Nephron (organoid): ENCODE results near the gene AS3MT.

Experiments used
- H3K27ac Mint-ChIP-seq, 3 experiments: 2 replicates each; pipeline ENCODE4 v1.8.0; 2020; ENCODE audit warnings: mixed read lengths in 3 of 3, mild to moderate bottlenecking in 2 of 3, moderate library complexity in 1 of 3
- H3K27me3 Mint-ChIP-seq: 2 replicates; pipeline ENCODE4 v1.8.0; 2021; ENCODE audit warnings: low read depth, mild to moderate bottlenecking, moderate library complexity, mixed read lengths
- H3K36me3 Mint-ChIP-seq: 2 replicates; pipeline ENCODE4 v1.8.0; 2020; ENCODE audit warnings: low read depth, mixed read lengths
- H3K4me1 Mint-ChIP-seq: 2 replicates; pipeline ENCODE4 v1.8.0; 2020; ENCODE audit warnings: mixed read lengths
- H3K4me3 Mint-ChIP-seq, 3 experiments: 2 replicates each; pipeline ENCODE4 v1.8.0; 2020; ENCODE audit warnings: mild to moderate bottlenecking in 3 of 3, mixed read lengths in 3 of 3, moderate library complexity in 2 of 3
- H3K9me3 Mint-ChIP-seq: 2 replicates; pipeline ENCODE4 v1.8.0; 2020; ENCODE audit warnings: mixed read lengths
- TF ChIP-seq, protein P1 (sequence below), 3 experiments: fragments of 200-600 bp; sonication (generic); IDR thresholded peaks; one replicate each; pipeline ENCODE4 v1.5.0; 2021; ENCODE audit warnings: antibody characterized with exemption in 3 of 3; ENCODE audit not compliant: unreplicated experiment in 3 of 3

Gene AS3MT

DNA sequence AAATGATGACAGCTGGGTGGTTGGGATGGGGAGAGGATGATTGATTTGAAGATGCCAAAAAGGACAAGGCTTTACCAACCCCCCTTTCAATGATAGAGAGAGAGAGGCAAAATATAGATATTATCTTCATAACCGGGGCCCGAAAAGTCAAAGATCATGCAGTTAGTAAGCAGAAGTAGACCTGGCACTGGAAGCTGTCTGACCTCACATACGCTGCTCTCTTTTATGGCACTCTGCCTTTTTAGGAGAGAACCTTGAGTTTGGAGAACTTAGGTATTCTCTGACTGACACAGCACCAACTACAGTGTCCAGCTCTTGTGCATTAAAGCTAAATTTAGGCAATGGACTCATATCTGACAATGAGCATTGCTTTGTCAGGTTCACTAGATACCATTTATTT, 79.5 kb downstream of the AS3MT start:
- Mint-ChIP-seq H3K27me3 (no peaks in the 10 kb centered on the region), H3K36me3 (no peaks in the 10 kb centered on the region), H3K4me3 (no peak overlapping the region), H3K27ac (no peak overlapping the region), H3K9me3 (no peaks in the 10 kb centered on the region), H3K4me1 (no peaks in the 10 kb centered on the region)
- TF ChIP-seq, protein P1, sequence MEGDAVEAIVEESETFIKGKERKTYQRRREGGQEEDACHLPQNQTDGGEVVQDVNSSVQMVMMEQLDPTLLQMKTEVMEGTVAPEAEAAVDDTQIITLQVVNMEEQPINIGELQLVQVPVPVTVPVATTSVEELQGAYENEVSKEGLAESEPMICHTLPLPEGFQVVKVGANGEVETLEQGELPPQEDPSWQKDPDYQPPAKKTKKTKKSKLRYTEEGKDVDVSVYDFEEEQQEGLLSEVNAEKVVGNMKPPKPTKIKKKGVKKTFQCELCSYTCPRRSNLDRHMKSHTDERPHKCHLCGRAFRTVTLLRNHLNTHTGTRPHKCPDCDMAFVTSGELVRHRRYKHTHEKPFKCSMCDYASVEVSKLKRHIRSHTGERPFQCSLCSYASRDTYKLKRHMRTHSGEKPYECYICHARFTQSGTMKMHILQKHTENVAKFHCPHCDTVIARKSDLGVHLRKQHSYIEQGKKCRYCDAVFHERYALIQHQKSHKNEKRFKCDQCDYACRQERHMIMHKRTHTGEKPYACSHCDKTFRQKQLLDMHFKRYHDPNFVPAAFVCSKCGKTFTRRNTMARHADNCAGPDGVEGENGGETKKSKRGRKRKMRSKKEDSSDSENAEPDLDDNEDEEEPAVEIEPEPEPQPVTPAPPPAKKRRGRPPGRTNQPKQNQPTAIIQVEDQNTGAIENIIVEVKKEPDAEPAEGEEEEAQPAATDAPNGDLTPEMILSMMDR (IDR thresholded peaks at IDR 0.05; ENCODE audit: unreplicated experiment in 3 of 3) = no peak

DNA sequence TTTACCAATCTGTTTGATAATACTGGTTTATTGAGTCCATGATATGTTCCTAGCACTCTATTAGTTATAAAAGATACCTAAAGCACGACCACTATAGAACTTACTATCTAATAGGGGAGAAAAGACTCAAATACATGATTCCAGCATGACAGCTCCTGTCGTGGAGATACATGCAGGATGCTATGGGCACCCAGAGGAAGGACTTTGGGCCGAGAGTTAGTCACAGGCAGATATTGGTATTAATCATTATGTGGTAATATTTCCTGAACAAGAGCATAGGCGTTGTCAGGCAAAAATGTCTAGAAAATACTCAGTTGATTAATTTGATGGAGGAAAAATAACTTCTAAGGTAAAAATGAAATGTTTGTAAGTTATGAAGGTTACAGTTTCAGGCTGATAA, 80.6 kb downstream of the AS3MT start:
- no peak overlapping the region for H3K4me3 Mint-ChIP-seq
- H3K27ac Mint-ChIP-seq = no peak overlapping the region
- H3K27me3 Mint-ChIP-seq = no peaks in the 10 kb centered on the region
- no peaks in the 10 kb centered on the region for H3K9me3 Mint-ChIP-seq
- H3K36me3 Mint-ChIP-seq = peaks cover 4% of the 10 kb centered on the region
- TF ChIP-seq, protein P1 (IDR thresholded peaks at IDR 0.05; ENCODE audit: unreplicated experiment in 3 of 3) = no peak
- no peaks in the 10 kb centered on the region for H3K4me1 Mint-ChIP-seq

DNA sequence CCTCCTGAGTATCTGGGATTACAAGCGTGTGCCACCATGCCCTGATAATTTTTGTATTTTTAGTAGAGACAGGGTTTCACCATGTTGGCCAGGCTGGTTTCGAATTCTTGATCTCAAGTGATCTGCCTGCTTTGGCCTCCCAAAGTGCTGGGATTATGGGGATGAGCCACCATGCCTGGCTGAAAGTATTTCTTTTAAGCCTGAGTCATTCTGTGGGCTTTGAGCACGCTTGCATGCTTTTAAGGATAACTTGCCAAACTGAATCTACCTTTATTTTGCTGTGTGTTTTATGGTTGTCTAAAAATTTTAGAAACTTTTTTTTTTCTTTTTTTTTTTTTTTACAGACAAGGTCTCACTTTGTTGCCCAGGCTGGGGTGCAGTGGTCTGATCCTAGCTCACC, 82.0 kb downstream of the AS3MT start:
- H3K4me1 Mint-ChIP-seq = no peaks in the 10 kb centered on the region
- no peak overlapping the region for H3K4me3 Mint-ChIP-seq
- H3K27ac Mint-ChIP-seq = no peak overlapping the region
- H3K27me3 Mint-ChIP-seq = no peaks in the 10 kb centered on the region
- peaks cover 4% of the 10 kb centered on the region for H3K36me3 Mint-ChIP-seq
- no peaks in the 10 kb centered on the region for H3K9me3 Mint-ChIP-seq
- TF ChIP-seq, protein P1 (IDR thresholded peaks at IDR 0.05; ENCODE audit: unreplicated experiment in 3 of 3) = no peak
